WTC11 (cell line): ENCODE results near the gene RIPK1. TPM values are rescaled to one million over a fixed set of nuclear protein-coding genes. Genes with fewer than 3 reads are reported as not detected.

Source experiments
- ATAC-seq: fragments of 200-7000 bp; cut with Tn5 transposase; 2 replicates; pipeline ENCODE4 v1.10.0; 2021; ENCODE audit warnings: mild to moderate bottlenecking, moderate library complexity
- CTCF ChIA-PET: fragments of 300-600 bp; sonication (Branson Sonifier 250); formaldehyde crosslinking; loops from one replicate; lab custom pipeline; 2021; ENCODE audit warnings: antibody characterized with exemption; lab: Charles Lee
- POLR2A ChIA-PET: fragments of 350-600 bp; sonication (Branson Sonifier 250); formaldehyde crosslinking; loops from one replicate; lab custom pipeline; 2021; ENCODE audit warnings: antibody characterized with exemption; lab: Charles Lee
- DNase-seq: peaks from one replicate; pipeline ENCODE4 v3.0.0; 2021; ENCODE audit warnings: low spot score
- H3K27ac Mint-ChIP-seq: 2 replicates; pipeline ENCODE4 v1.8.0; 2021; ENCODE audit warnings: mixed read lengths
- H3K27me3 Mint-ChIP-seq: 2 replicates; pipeline ENCODE4 v1.8.0; 2021; ENCODE audit warnings: low read depth, mild to moderate bottlenecking, moderate library complexity, mixed read lengths
- H3K36me3 Mint-ChIP-seq: 2 replicates; pipeline ENCODE4 v1.8.0; 2021; ENCODE audit warnings: mixed read lengths
- H3K4me1 Mint-ChIP-seq: 2 replicates; pipeline ENCODE4 v1.8.0; 2022; ENCODE audit warnings: mixed read lengths
- H3K4me3 Mint-ChIP-seq: 2 replicates; pipeline ENCODE4 v1.8.0; 2021; ENCODE audit warnings: mild to moderate bottlenecking, moderate library complexity, mixed read lengths
- H3K9me3 Mint-ChIP-seq: 2 replicates; pipeline ENCODE4 v1.8.0; 2021; ENCODE audit warnings: mixed read lengths
- AFF4 ChIP-seq: sonication (generic); formaldehyde crosslinking; IDR thresholded peaks from 2 replicates; pipeline ENCODE4 v1.8.1; 2023; ENCODE audit warnings: mild to moderate bottlenecking, missing genetic modification reagents, borderline replicate concordance
- ATF1 ChIP-seq: sonication (generic); formaldehyde crosslinking; IDR thresholded peaks from 2 replicates; pipeline ENCODE4 v1.8.1; 2023; ENCODE audit warnings: mild to moderate bottlenecking, moderate library complexity, missing genetic modification reagents
- ATF2 ChIP-seq: sonication (generic); formaldehyde crosslinking; IDR thresholded peaks from 2 replicates; pipeline ENCODE4 v1.8.1; 2022; ENCODE audit warnings: low read depth, missing genetic modification reagents, borderline replicate concordance
- E2F1 ChIP-seq: sonication (generic); formaldehyde crosslinking; IDR thresholded peaks from 2 replicates; pipeline ENCODE4 v1.8.0; 2022; ENCODE audit warnings: mild to moderate bottlenecking, missing genetic modification reagents
- ESRRA ChIP-seq: sonication (generic); formaldehyde crosslinking; IDR thresholded peaks from 2 replicates; pipeline ENCODE4 v1.8.1; 2022; ENCODE audit warnings: mild to moderate bottlenecking, missing genetic modification reagents, borderline replicate concordance
- ETV6 ChIP-seq: sonication (generic); formaldehyde crosslinking; IDR thresholded peaks from 2 replicates; pipeline ENCODE4 v1.8.1; 2022; ENCODE audit warnings: mild to moderate bottlenecking, missing genetic modification reagents
- FOXJ3 ChIP-seq: sonication (generic); formaldehyde crosslinking; IDR thresholded peaks from 2 replicates; pipeline ENCODE4 v1.9.0; 2021; ENCODE audit warnings: missing genetic modification reagents, mild to moderate bottlenecking, borderline replicate concordance
- FOXK1 ChIP-seq: sonication (generic); formaldehyde crosslinking; IDR thresholded peaks from 2 replicates; pipeline ENCODE4 v1.8.0; 2022; ENCODE audit warnings: mild to moderate bottlenecking, moderate library complexity, missing genetic modification reagents
- FOXP1 ChIP-seq: sonication (generic); formaldehyde crosslinking; IDR thresholded peaks from 2 replicates; pipeline ENCODE4 v1.8.0; 2022; ENCODE audit warnings: missing genetic modification reagents, mild to moderate bottlenecking, moderate library complexity, borderline replicate concordance
- IRF2 ChIP-seq: sonication (generic); formaldehyde crosslinking; IDR thresholded peaks from 2 replicates; pipeline ENCODE4 v1.8.0; 2022; ENCODE audit warnings: low read depth, missing genetic modification reagents, borderline replicate concordance
- NFE2L1 ChIP-seq: sonication (generic); formaldehyde crosslinking; IDR thresholded peaks from 2 replicates; pipeline ENCODE4 v1.8.1; 2023; ENCODE audit warnings: missing genetic modification reagents
- NFYB ChIP-seq: sonication (generic); formaldehyde crosslinking; conservative IDR thresholded peaks from 2 replicates; pipeline ENCODE4 v1.8.0; 2022; ENCODE audit warnings: low read depth, missing genetic modification reagents
- ZNF138 ChIP-seq: sonication (generic); formaldehyde crosslinking; conservative IDR thresholded peaks from 2 replicates; pipeline ENCODE4 v1.8.1; 2022; ENCODE audit warnings: mild to moderate bottlenecking, moderate library complexity, missing genetic modification reagents
- ZNF671 ChIP-seq: fragments of 250-450 bp; sonication (Bioruptor Pico); IDR thresholded peaks from 2 replicates; pipeline ENCODE4 v1.8.0; 2021; ENCODE audit warnings: mild to moderate bottlenecking
- total RNA-seq: library from RNA; stranded (reverse); gene quantifications from 3 replicates; pipeline ENCODE4 v1.2.3, GENCODE V29; 2021
- TF ChIP-seq, protein P1 (sequence below): fragments of 250-450 bp; sonication (Bioruptor Pico); IDR thresholded peaks from 2 replicates; pipeline ENCODE4 v2.1.2; 2022; ENCODE audit warnings: mild to moderate bottlenecking, moderate library complexity
- TF ChIP-seq, protein P2 (sequence below): fragments of 250-450 bp; sonication (Bioruptor Pico); IDR thresholded peaks from 2 replicates; pipeline ENCODE4 v1.8.0; 2021; ENCODE audit warnings: mild to moderate bottlenecking
- TF ChIP-seq, protein P3 (sequence below): fragments of 250-450 bp; sonication (Bioruptor Pico); IDR thresholded peaks from 2 replicates; pipeline ENCODE4 v1.9.0; 2021; ENCODE audit warnings: mild to moderate bottlenecking
- TF ChIP-seq, protein P4 (sequence below): sonication (generic); formaldehyde crosslinking; IDR thresholded peaks from 2 replicates; pipeline ENCODE4 v1.8.0; 2022; ENCODE audit warnings: mild to moderate bottlenecking, missing genetic modification reagents
- TF ChIP-seq, protein P5 (sequence below): sonication (generic); formaldehyde crosslinking; IDR thresholded peaks from 2 replicates; pipeline ENCODE4 v1.8.1; 2023; ENCODE audit warnings: mild to moderate bottlenecking, missing genetic modification reagents

Gene RIPK1
- total RNA-seq, 1 experiment from 2014 or later = 8.7 TPM

GRCh38 chr6:3120765-3121089, 52.4 kb downstream of the RIPK1 start:
- Mint-ChIP-seq H3K9me3 (no peaks in the 10 kb centered on the region), H3K4me1 (peaks cover 26% of the 10 kb centered on the region), H3K27me3 (no peaks in the 10 kb centered on the region), H3K4me3 (no peak overlapping the region), H3K27ac (no peak overlapping the region), H3K36me3 (peaks cover 5% of the 10 kb centered on the region)
- DNase-seq (no peak), ATAC-seq (no peak)
- TF ChIP-seq IRF2 (CRISPR knock-in tag) = no peak
- no peak for TF ChIP-seq ETV6
- TF ChIP-seq ESRRA = no peak
- no peak for TF ChIP-seq ZNF138
- no peak for TF ChIP-seq FOXP1 (CRISPR knock-in tag)
- TF ChIP-seq, protein P1, sequence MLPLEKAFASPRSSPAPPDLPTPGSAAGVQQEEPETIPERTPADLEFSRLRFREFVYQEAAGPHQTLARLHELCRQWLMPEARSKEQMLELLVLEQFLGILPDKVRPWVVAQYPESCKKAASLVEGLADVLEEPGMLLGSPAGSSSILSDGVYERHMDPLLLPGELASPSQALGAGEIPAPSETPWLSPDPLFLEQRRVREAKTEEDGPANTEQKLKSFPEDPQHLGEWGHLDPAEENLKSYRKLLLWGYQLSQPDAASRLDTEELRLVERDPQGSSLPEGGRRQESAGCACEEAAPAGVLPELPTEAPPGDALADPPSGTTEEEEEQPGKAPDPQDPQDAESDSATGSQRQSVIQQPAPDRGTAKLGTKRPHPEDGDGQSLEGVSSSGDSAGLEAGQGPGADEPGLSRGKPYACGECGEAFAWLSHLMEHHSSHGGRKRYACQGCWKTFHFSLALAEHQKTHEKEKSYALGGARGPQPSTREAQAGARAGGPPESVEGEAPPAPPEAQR (CRISPR knock-in tag) = no peak
- no peak for TF ChIP-seq FOXK1 (CRISPR knock-in tag)
- no peak for TF ChIP-seq ATF1 (CRISPR knock-in tag)
- TF ChIP-seq FOXJ3 = no peak
- TF ChIP-seq AFF4 (CRISPR knock-in tag) = no peak
- no peak for TF ChIP-seq NFYB (CRISPR knock-in tag)
- no peak for TF ChIP-seq ATF2 (CRISPR knock-in tag)
- TF ChIP-seq, protein P2, sequence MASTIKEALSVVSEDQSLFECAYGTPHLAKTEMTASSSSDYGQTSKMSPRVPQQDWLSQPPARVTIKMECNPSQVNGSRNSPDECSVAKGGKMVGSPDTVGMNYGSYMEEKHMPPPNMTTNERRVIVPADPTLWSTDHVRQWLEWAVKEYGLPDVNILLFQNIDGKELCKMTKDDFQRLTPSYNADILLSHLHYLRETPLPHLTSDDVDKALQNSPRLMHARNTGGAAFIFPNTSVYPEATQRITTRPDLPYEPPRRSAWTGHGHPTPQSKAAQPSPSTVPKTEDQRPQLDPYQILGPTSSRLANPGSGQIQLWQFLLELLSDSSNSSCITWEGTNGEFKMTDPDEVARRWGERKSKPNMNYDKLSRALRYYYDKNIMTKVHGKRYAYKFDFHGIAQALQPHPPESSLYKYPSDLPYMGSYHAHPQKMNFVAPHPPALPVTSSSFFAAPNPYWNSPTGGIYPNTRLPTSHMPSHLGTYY (CRISPR knock-in tag) = no peak
- no peak for TF ChIP-seq ZNF671 (CRISPR knock-in tag)
- TF ChIP-seq, protein P3, sequence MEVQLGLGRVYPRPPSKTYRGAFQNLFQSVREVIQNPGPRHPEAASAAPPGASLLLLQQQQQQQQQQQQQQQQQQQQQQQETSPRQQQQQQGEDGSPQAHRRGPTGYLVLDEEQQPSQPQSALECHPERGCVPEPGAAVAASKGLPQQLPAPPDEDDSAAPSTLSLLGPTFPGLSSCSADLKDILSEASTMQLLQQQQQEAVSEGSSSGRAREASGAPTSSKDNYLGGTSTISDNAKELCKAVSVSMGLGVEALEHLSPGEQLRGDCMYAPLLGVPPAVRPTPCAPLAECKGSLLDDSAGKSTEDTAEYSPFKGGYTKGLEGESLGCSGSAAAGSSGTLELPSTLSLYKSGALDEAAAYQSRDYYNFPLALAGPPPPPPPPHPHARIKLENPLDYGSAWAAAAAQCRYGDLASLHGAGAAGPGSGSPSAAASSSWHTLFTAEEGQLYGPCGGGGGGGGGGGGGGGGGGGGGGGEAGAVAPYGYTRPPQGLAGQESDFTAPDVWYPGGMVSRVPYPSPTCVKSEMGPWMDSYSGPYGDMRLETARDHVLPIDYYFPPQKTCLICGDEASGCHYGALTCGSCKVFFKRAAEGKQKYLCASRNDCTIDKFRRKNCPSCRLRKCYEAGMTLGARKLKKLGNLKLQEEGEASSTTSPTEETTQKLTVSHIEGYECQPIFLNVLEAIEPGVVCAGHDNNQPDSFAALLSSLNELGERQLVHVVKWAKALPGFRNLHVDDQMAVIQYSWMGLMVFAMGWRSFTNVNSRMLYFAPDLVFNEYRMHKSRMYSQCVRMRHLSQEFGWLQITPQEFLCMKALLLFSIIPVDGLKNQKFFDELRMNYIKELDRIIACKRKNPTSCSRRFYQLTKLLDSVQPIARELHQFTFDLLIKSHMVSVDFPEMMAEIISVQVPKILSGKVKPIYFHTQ (CRISPR knock-in tag) = no peak
- no peak for TF ChIP-seq NFE2L1 (CRISPR knock-in tag)
- TF ChIP-seq, protein P4, sequence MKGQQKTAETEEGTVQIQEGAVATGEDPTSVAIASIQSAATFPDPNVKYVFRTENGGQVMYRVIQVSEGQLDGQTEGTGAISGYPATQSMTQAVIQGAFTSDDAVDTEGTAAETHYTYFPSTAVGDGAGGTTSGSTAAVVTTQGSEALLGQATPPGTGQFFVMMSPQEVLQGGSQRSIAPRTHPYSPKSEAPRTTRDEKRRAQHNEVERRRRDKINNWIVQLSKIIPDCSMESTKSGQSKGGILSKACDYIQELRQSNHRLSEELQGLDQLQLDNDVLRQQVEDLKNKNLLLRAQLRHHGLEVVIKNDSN = no peak
- TF ChIP-seq, protein P5, sequence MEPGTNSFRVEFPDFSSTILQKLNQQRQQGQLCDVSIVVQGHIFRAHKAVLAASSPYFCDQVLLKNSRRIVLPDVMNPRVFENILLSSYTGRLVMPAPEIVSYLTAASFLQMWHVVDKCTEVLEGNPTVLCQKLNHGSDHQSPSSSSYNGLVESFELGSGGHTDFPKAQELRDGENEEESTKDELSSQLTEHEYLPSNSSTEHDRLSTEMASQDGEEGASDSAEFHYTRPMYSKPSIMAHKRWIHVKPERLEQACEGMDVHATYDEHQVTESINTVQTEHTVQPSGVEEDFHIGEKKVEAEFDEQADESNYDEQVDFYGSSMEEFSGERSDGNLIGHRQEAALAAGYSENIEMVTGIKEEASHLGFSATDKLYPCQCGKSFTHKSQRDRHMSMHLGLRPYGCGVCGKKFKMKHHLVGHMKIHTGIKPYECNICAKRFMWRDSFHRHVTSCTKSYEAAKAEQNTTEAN = no peak
- TF ChIP-seq E2F1 (CRISPR knock-in tag) = no peak
- ChIA-PET POLR2A (no interaction called here), CTCF (interaction anchor here (4.0 kb wide), 1 partner anchor 131 kb away, joined by 13 read pairs; no protein-coding TSS in a partner anchor)
